Panc1 (cell line): ENCODE data around the gene UROC1. TPM values are rescaled to one million over a fixed set of nuclear protein-coding genes. Genes with fewer than 3 reads are reported as not detected.

ENCODE experiments used
- ATAC-seq: fragments of 200-7000 bp; cut with Tn5 transposase; 2 replicates; pipeline ENCODE4 v1.9.1; 2020; ENCODE audit warnings: mild to moderate bottlenecking, moderate library complexity
- BruUV-seq: library from RNA; stranded (reverse); fragments of 400-500 nt; replicated peaks from 2 replicates; lab custom pipeline; 2021; lab: Mats Ljungman, UMichigan
- CTCF ChIA-PET: fragments of 300-600 bp; sonication (Branson Sonifier 250); formaldehyde crosslinking; loops from one replicate; lab custom pipeline; 2022; ENCODE audit warnings: antibody characterized with exemption; lab: Charles Lee
- POLR2A ChIA-PET: fragments of 300-600 bp; sonication (Branson Sonifier 250); formaldehyde crosslinking; loops from one replicate; lab custom pipeline; 2022; ENCODE audit warnings: antibody characterized with exemption; lab: Charles Lee
- DNase-seq: peaks from one replicate; pipeline ENCODE4 v3.0.0-alpha.2; 2010; ENCODE audit warnings: low read depth, low spot score
- H3K27ac ChIP-seq: 2 replicates; pipeline ENCODE4 v1.5.1; 2011; ENCODE audit warnings: mild to moderate bottlenecking, low read length, inconsistent platforms
- H3K27me3 ChIP-seq: fragments of 200-500 bp; sonication (Bioruptor generic); 2 replicates; pipeline ENCODE4 v1.6.0; 2014; ENCODE audit warnings: low read length, inconsistent platforms; ENCODE audit not compliant: control insufficient read depth, insufficient read depth
- H3K36me3 ChIP-seq: fragments of 200-500 bp; sonication (Bioruptor generic); 2 replicates; pipeline ENCODE4 v1.5.1; 2014; ENCODE audit warnings: inconsistent platforms, mild to moderate bottlenecking, low read length, moderate library complexity; ENCODE audit not compliant: control insufficient read depth, insufficient read depth
- H3K4me1 ChIP-seq: 2 replicates; pipeline ENCODE4 v1.5.1; 2011; ENCODE audit warnings: inconsistent platforms, mild to moderate bottlenecking, low read length, moderate library complexity; ENCODE audit not compliant: control insufficient read depth, insufficient read depth
- H3K4me3 ChIP-seq, 2 experiments: 2 replicates each; pipeline ENCODE4 v1.5.1; 2011 to 2012; ENCODE audit warnings: low read depth in 2 of 2, low read length in 2 of 2, mild to moderate bottlenecking in 2 of 2, inconsistent platforms in 1 of 2, moderate library complexity in 1 of 2
- H3K9me3 ChIP-seq: fragments of 200-500 bp; sonication (Bioruptor generic); 2 replicates; pipeline ENCODE4 v1.5.1; 2014; ENCODE audit warnings: low read depth, mild to moderate bottlenecking, inconsistent platforms, low read length, moderate library complexity; ENCODE audit not compliant: control insufficient read depth, insufficient read depth
- CTCF ChIP-seq: fragments of 450-650 bp; IDR thresholded peaks from 2 replicates; pipeline ENCODE4 v1.5.1; 2017; ENCODE audit warnings: mild to moderate bottlenecking
- POLR2AphosphoS5 ChIP-seq: IDR thresholded peaks from 2 replicates; pipeline ENCODE4 v1.6.1; 2012; ENCODE audit warnings: mild to moderate bottlenecking, low read depth, low read length, moderate library complexity
- REST ChIP-seq, 2 experiments: IDR thresholded peaks; 2 replicates each; pipeline ENCODE4 v1.6.1; 2011 to 2012; ENCODE audit warnings: low read depth in 2 of 2, control low read depth in 1 of 2, low read length in 1 of 2, mild to moderate bottlenecking in 1 of 2, moderate library complexity in 1 of 2; ENCODE audit not compliant: insufficient read depth in 1 of 2
- SIN3A ChIP-seq: IDR thresholded peaks from 2 replicates; pipeline ENCODE4 v1.6.1; 2012; ENCODE audit warnings: low read depth, mild to moderate bottlenecking, low read length, moderate library complexity, borderline replicate concordance; ENCODE audit not compliant: insufficient read depth
- TCF7L2 ChIP-seq: IDR thresholded peaks from 2 replicates; pipeline ENCODE4 v1.6.1; 2011; ENCODE audit warnings: mild to moderate bottlenecking, low read depth, low read length, inconsistent platforms
- in situ Hi-C: cut with HindIII; loops from 2 replicates; pipeline ENCODE4 v1.10.0; 2016; ENCODE audit warnings: low sequenced_read_pairs, low pct_unique_long_range_greater_than_20kb
- intact Hi-C: fragments of 100-400 bp; cut with micrococcal nuclease; formaldehyde crosslinking; loops from one replicate; pipeline ENCODE4 v1.10.0; 2022; ENCODE audit not compliant: unreplicated experiment
- total RNA-seq: library from RNA; stranded (reverse); gene quantifications from one replicate; pipeline ENCODE4 v1.2.1, GENCODE V29; 2021; ENCODE audit not compliant: unreplicated experiment

The UROC1 gene
- total RNA-seq, 1 experiment from 2014 or later, result not detected

GRCh38 chr3:126481808-126482502, 35.6 kb downstream of the UROC1 start:
- H3K36me3 ChIP-seq, result no peaks in the 10 kb centered on the region
- intact Hi-C loops (no loop called here), in situ Hi-C loops (no loop called here)
- no peaks in the 10 kb centered on the region for H3K9me3 ChIP-seq
- no peak for TF ChIP-seq TCF7L2
- no peak for TF ChIP-seq CTCF
- no peak for TF ChIP-seq SIN3A
- no peak for TF ChIP-seq POLR2AphosphoS5
- TF ChIP-seq REST (IDR thresholded peaks at IDR 0.05; ENCODE audit: insufficient read depth in 1 of 2, low read depth in 2 of 2, low read length in 1 of 2), result no peak
- ChIA-PET POLR2A (no interaction called here), CTCF (no interaction called here)
- no peak overlapping the region for H3K4me3 ChIP-seq
- no peaks in the 10 kb centered on the region for H3K4me1 ChIP-seq
- H3K27ac ChIP-seq, result no peak overlapping the region
- DNase-seq (no peak), ATAC-seq (0 out of 2 replicates have a peak, but pooled peaks have one; percentile 5)
- H3K27me3 ChIP-seq, result no peaks in the 10 kb centered on the region
- no TSS peak for BruUV-seq

GRCh38 chr3:126480861-126481260, 36.7 kb downstream of the UROC1 start:
- Histone ChIP-seq H3K4me3 (no peak overlapping the region), H3K27me3 (no peaks in the 10 kb centered on the region), H3K27ac (no peak overlapping the region), H3K9me3 (no peaks in the 10 kb centered on the region), H3K4me1 (no peaks in the 10 kb centered on the region), H3K36me3 (no peaks in the 10 kb centered on the region)
- no peak for ATAC-seq
- DNase-seq, result no peak
- CTCF ChIA-PET, result no interaction called here
- TF ChIP-seq TCF7L2, result no peak
- no peak for TF ChIP-seq CTCF
- TF ChIP-seq SIN3A, result no peak
- TF ChIP-seq POLR2AphosphoS5, result no peak
- TF ChIP-seq REST (IDR thresholded peaks at IDR 0.05; ENCODE audit: insufficient read depth in 1 of 2, low read depth in 2 of 2, low read length in 1 of 2), result no peak
- POLR2A ChIA-PET, result no interaction called here
- BruUV-seq, result no TSS peak
- in situ Hi-C loops (no loop called here), intact Hi-C loops (no loop called here)
